ENCODE measurements around the gene MDC1. TPM values are rescaled to one million over a fixed set of nuclear protein-coding genes. Genes with fewer than 3 reads are reported as not detected.

MDC1 gene
- total RNA-seq, 1 donor from 2014 or later: 25.2 TPM

DNA sequence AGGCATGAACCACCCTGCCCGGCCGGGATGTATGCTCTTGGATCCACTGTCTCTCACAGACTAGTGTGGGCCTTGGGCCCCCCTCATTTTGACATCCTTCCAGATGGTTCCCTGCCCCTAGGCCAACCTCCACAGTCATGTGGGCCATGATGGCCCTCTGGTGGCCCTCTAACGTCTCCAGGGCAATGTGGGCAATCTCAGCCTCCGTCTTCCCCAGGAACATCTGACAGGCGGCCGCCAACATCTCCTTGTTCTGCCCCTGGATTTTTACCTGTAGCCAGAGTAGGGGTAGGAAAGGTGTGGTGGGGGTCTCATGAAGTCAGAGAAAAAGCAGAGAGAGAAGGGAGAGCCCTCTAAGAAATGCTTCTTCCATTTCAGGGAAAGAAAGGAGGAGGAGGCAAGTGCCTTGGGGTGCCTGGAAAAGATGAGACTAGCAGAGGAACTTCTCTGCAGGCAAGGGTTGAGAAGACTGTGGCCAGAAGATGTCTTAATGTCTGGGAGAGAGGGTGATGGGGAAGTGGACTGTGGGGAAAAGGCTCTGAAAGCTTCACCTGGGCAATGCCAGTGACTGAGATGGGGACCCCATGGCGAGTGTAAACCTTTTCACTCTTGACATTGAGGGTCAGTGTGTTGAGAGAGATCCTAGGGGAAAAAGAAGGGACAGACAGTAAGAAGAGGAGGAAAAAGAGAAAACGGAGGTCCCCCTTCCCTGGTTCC is 24.1 kb upstream of the MDC1 start:
- no peak for TF ChIP-seq EZH2 (IDR thresholded peaks at IDR 0.05; ENCODE audit: insufficient read depth, low read length)
- TF ChIP-seq, protein P1, sequence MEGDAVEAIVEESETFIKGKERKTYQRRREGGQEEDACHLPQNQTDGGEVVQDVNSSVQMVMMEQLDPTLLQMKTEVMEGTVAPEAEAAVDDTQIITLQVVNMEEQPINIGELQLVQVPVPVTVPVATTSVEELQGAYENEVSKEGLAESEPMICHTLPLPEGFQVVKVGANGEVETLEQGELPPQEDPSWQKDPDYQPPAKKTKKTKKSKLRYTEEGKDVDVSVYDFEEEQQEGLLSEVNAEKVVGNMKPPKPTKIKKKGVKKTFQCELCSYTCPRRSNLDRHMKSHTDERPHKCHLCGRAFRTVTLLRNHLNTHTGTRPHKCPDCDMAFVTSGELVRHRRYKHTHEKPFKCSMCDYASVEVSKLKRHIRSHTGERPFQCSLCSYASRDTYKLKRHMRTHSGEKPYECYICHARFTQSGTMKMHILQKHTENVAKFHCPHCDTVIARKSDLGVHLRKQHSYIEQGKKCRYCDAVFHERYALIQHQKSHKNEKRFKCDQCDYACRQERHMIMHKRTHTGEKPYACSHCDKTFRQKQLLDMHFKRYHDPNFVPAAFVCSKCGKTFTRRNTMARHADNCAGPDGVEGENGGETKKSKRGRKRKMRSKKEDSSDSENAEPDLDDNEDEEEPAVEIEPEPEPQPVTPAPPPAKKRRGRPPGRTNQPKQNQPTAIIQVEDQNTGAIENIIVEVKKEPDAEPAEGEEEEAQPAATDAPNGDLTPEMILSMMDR (IDR thresholded peaks at IDR 0.05; ENCODE audit: insufficient read depth, low read depth, low read length): no peak
- Histone ChIP-seq H3K4me1 (ENCODE audit: insufficient read depth, low read length) (peaks cover 22% of the 10 kb centered on the region), H3K4me3 (ENCODE audit: insufficient read depth, low read depth, low read length) (peak overlapping the region; percentile 96), H3K9ac (ENCODE audit: low read length) (peak overlapping the region; percentile 97), H3K36me3 (ENCODE audit: insufficient read depth, low read length) (peaks cover 9% of the 10 kb centered on the region), H4K20me1 (ENCODE audit: insufficient read depth, low read length) (peaks cover 33% of the 10 kb centered on the region), H3K4me2 (ENCODE audit: low read length) (peak overlapping the region; percentile 84), H3K9me3 (ENCODE audit: insufficient read depth, low read depth, low read length) (no peaks in the 10 kb centered on the region), H3K79me2 (ENCODE audit: insufficient read depth, low read length) (peaks cover 45% of the 10 kb centered on the region), H3K27me3 (ENCODE audit: insufficient read depth, low read length) (no peaks in the 10 kb centered on the region), H2AFZ (ENCODE audit: low read depth, low read length) (no peak overlapping the region), H3K27ac (ENCODE audit: low read depth, low read length) (peak overlapping the region; percentile 94)
- FAIRE-seq (no peak), DNase-seq (ENCODE audit: low read depth) (no peak)
- H3K27me3 Mint-ChIP-seq (ENCODE audit: low read depth, unreplicated experiment): no peaks in the 10 kb centered on the region
- peak overlapping the region; percentile 99 for H3K27ac Mint-ChIP-seq (ENCODE audit: unreplicated experiment)
- no peaks in the 10 kb centered on the region for H3K9me3 Mint-ChIP-seq (ENCODE audit: unreplicated experiment)
- peak overlapping the region; percentile 88 for H3K4me3 Mint-ChIP-seq (ENCODE audit: unreplicated experiment)
- H3K4me1 Mint-ChIP-seq (ENCODE audit: low read depth, unreplicated experiment): peaks cover 29% of the 10 kb centered on the region
- peaks cover 26% of the 10 kb centered on the region for H3K36me3 Mint-ChIP-seq (ENCODE audit: low read depth, unreplicated experiment)

DNA sequence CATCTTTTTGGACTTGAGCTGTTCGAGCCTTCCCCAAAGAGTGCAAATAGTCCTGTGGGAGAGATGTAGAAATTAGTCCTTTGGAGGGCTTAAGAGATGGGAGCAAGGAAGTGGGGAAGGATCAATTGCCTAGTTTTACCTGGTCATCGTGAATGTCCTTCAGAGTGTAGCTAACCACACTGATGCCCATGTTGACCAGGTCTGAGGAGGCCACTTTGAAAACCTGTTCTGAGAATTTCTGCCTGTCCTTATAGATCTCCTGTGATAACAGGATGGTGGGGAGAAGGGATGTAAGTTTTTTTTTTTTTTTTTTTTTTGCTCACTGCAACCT is 23.4 kb upstream of the MDC1 start:
- peaks cover 22% of the 10 kb centered on the region for H3K4me1 ChIP-seq (ENCODE audit: insufficient read depth, low read length)
- DNase-seq (ENCODE audit: low read depth): no peak
- peak overlapping the region; percentile 88 for H3K4me3 Mint-ChIP-seq (ENCODE audit: unreplicated experiment)
- H3K27ac ChIP-seq (ENCODE audit: low read depth, low read length): peak overlapping the region; percentile 94
- H3K9me3 ChIP-seq (ENCODE audit: insufficient read depth, low read depth, low read length): no peaks in the 10 kb centered on the region
- peaks cover 29% of the 10 kb centered on the region for H3K4me1 Mint-ChIP-seq (ENCODE audit: low read depth, unreplicated experiment)
- TF ChIP-seq, protein P1 (IDR thresholded peaks at IDR 0.05; ENCODE audit: insufficient read depth, low read depth, low read length): no peak
- TF ChIP-seq EZH2 (IDR thresholded peaks at IDR 0.05; ENCODE audit: insufficient read depth, low read length): no peak
- H3K27ac Mint-ChIP-seq (ENCODE audit: unreplicated experiment): peak overlapping the region; percentile 99
- peak overlapping the region; percentile 84 for H3K4me2 ChIP-seq (ENCODE audit: low read length)
- H3K4me3 ChIP-seq (ENCODE audit: insufficient read depth, low read depth, low read length): no peak overlapping the region
- no peaks in the 10 kb centered on the region for H3K9me3 Mint-ChIP-seq (ENCODE audit: unreplicated experiment)
- no peaks in the 10 kb centered on the region for H3K27me3 Mint-ChIP-seq (ENCODE audit: low read depth, unreplicated experiment)
- no peaks in the 10 kb centered on the region for H3K27me3 ChIP-seq (ENCODE audit: insufficient read depth, low read length)
- peaks cover 26% of the 10 kb centered on the region for H3K36me3 Mint-ChIP-seq (ENCODE audit: low read depth, unreplicated experiment)
- peaks cover 33% of the 10 kb centered on the region for H4K20me1 ChIP-seq (ENCODE audit: insufficient read depth, low read length)
- H3K79me2 ChIP-seq (ENCODE audit: insufficient read depth, low read length): peaks cover 50% of the 10 kb centered on the region
- peaks cover 9% of the 10 kb centered on the region for H3K36me3 ChIP-seq (ENCODE audit: insufficient read depth, low read length)
- peak overlapping the region; percentile 97 for H3K9ac ChIP-seq (ENCODE audit: low read length)
- H2AFZ ChIP-seq (ENCODE audit: low read depth, low read length): no peak overlapping the region
- FAIRE-seq: no peak

DNA sequence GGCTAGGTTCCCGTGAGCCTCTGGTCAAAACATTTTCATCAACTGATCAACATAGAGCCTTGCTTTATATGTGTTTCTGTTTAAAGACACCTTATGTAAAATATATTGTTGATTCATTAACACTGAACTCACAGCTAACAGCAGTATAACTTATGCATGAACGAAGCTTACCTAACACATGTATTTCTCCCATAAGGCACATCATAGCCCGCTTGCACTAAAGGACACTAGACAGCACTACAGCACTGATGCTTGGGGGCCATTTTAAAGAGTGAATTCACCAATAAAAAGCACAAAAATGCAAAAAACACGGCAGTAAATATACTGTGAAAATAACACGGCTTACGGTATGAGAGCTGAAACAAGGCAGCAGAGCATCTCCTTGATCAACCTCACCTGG is 21.5 kb upstream of the MDC1 start:
- Histone ChIP-seq H3K36me3 (ENCODE audit: insufficient read depth, low read length) (peaks cover 12% of the 10 kb centered on the region), H3K4me2 (ENCODE audit: low read length) (no peak overlapping the region), H3K9ac (ENCODE audit: low read length) (no peak overlapping the region), H3K4me3 (ENCODE audit: insufficient read depth, low read depth, low read length) (no peak overlapping the region), H3K9me3 (ENCODE audit: insufficient read depth, low read depth, low read length) (no peaks in the 10 kb centered on the region), H3K4me1 (ENCODE audit: insufficient read depth, low read length) (peaks cover 22% of the 10 kb centered on the region), H2AFZ (ENCODE audit: low read depth, low read length) (no peak overlapping the region), H3K27ac (ENCODE audit: low read depth, low read length) (no peak overlapping the region), H3K27me3 (ENCODE audit: insufficient read depth, low read length) (no peaks in the 10 kb centered on the region), H4K20me1 (ENCODE audit: insufficient read depth, low read length) (peaks cover 26% of the 10 kb centered on the region), H3K79me2 (ENCODE audit: insufficient read depth, low read length) (peaks cover 39% of the 10 kb centered on the region)
- TF ChIP-seq, protein P1 (IDR thresholded peaks at IDR 0.05; ENCODE audit: insufficient read depth, low read depth, low read length): no peak
- no peak for TF ChIP-seq EZH2 (IDR thresholded peaks at IDR 0.05; ENCODE audit: insufficient read depth, low read length)
- peaks cover 29% of the 10 kb centered on the region for H3K4me1 Mint-ChIP-seq (ENCODE audit: low read depth, unreplicated experiment)
- H3K4me3 Mint-ChIP-seq (ENCODE audit: unreplicated experiment): no peak overlapping the region
- FAIRE-seq (no peak), DNase-seq (ENCODE audit: low read depth) (no peak)
- no peak overlapping the region for H3K27ac Mint-ChIP-seq (ENCODE audit: unreplicated experiment)
- no peaks in the 10 kb centered on the region for H3K27me3 Mint-ChIP-seq (ENCODE audit: low read depth, unreplicated experiment)
- H3K9me3 Mint-ChIP-seq (ENCODE audit: unreplicated experiment): no peaks in the 10 kb centered on the region
- H3K36me3 Mint-ChIP-seq (ENCODE audit: low read depth, unreplicated experiment): peaks cover 30% of the 10 kb centered on the region

All from astrocyte (in vitro differentiated cells and primary cell).